Measurements from ENCODE around the gene ST7.

DNA sequence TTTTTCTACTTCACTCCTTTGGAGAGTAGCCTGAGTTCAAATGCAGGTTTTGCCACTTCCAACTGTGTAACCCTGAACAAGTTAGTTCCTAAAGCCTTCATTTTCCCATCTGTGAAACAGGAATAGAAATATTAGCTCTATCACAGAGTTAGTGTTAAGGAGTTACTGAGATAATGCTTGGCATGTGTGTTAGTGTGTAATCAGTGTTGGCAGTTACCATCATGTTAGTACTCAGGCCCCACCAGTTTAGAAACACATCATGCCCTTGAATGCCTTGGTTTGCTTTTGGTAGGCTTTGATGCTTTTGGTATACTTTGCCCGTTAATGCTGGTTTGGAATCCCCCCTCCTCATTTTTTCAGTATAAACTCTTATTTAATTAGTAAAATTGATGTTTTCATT lies 249.9 kb downstream of the ST7 start:
- TF ChIP-seq, protein P1, sequence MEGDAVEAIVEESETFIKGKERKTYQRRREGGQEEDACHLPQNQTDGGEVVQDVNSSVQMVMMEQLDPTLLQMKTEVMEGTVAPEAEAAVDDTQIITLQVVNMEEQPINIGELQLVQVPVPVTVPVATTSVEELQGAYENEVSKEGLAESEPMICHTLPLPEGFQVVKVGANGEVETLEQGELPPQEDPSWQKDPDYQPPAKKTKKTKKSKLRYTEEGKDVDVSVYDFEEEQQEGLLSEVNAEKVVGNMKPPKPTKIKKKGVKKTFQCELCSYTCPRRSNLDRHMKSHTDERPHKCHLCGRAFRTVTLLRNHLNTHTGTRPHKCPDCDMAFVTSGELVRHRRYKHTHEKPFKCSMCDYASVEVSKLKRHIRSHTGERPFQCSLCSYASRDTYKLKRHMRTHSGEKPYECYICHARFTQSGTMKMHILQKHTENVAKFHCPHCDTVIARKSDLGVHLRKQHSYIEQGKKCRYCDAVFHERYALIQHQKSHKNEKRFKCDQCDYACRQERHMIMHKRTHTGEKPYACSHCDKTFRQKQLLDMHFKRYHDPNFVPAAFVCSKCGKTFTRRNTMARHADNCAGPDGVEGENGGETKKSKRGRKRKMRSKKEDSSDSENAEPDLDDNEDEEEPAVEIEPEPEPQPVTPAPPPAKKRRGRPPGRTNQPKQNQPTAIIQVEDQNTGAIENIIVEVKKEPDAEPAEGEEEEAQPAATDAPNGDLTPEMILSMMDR (conservative IDR thresholded peaks at IDR 0.05; ENCODE audit: low read length): no peak
- TF ChIP-seq EZH2phosphoT487 (IDR thresholded peaks at IDR 0.05; ENCODE audit: borderline replicate concordance): no peak
